ENCODE measurements around the gene PIN4.
"Not testable (repeated sequence)": the region's sequence is repeated elsewhere in the genome, so short reads cannot be mapped to it uniquely, and the experiment has no call there.

PIN4 gene

DNA sequence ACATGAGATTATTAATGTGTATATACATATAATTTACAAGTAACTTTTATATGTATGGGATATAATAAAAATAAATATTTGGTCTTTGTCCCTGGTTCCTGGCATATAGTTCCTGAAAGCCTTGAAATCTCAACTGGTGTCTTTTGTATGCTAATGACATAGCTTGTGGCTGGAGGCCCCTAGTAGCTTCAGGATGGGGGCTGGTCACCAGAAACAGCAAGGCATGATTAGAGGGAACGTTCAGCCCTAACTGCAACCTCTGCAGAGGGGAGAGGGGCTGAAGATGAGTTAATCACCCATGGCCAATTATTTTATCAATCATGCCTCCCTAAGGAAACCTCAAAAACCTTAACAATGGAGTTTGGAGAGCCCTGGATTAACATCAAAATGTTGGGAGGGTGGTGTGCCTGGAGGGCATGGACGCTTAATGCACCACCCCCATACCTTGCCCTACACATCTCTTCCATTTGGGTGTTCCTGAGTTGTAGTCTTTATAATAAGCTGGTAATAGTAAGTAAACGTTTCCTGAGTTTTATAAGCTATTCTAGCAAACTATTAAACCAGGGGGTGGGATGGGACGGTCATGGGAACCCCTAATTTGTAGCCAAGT lies 21.3 kb downstream of the PIN4 start:
- no peak for DNase-seq (ENCODE audit: low read depth)

- no peak for DNase-seq (ENCODE audit: low read depth)
Observed at GRCh38 chrX:72203421-72203820, 21.9 kb downstream of the PIN4 start.

DNA sequence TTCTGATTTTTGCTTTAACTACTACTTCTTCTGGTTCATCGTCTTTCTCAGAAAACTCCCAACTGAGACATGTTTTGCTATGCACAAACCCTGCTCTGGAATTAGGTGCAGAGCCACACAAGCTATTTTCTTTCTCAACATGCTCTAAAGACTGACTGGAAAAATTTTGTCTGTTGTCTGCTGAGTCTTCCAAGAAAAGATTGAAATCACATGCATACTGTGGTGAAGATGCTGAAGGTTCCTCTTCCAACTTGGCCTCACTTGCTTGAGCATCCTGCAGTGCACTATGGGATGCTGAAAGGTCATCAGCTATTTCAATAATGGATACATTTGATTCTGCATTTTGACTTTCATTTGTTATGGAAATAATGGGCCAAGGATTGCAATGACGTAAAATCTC lies 24.1 kb downstream of the PIN4 start:
- DNase-seq (ENCODE audit: low read depth): no peak

- no peak for DNase-seq (ENCODE audit: low read depth)
Observed at GRCh38 chrX:72207366-72207765, 25.8 kb downstream of the PIN4 start.

DNA sequence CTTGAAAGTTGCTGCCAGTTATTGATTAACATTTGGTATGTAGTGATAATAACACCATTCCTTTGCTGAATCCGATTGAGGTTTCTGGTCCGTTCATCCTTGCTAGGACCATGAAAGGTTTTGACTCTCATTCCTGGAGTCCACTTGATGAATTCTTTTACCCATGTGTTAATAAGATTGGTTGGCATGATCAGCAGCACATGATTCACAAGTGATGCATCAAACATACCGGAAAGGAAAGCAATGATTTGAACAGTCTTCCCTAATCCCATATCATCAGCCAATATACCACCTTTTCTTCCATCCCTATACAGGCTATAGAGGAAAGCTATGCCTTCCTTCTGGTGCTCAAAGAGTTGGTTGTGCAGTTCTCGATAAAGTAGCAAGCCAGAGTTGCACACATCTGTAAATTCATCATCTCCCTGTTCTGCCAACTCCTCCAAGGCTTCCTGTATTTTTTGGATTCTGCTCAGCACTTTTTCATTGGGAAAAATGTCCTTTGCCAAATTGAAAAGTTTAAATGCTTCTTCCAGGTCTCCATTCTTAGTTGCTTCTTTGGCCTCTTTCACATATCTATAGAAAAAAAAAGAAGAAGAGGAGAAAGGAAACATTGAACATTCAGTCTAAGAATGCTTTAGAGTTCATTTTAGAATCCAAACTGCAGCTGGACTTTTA lies 26.7 kb downstream of the PIN4 start:
- no peak for DNase-seq (ENCODE audit: low read depth)

DNA sequence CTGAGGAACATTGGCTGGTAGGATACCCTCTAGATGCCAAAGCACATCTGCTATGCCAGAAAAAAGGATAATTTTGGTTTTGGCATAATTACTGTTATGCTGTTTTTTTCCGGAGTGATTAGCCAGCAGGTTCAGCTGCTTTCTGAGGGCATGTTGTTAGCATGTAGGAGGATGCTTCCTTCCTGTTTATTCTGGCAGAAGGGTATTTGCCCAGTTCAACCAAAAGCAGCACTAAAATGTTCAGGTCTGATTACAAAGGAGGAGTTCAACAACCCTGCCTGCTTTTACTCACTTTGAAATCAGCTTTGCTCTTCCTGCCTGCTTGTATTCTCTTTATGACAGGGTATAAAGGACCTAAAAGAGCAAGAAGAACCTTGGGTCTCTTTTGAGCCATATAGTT lies 35.4 kb downstream of the PIN4 start:
- DNase-seq (ENCODE audit: low read depth): no peak

- DNase-seq (ENCODE audit: low read depth): not testable (repeated sequence)
Observed at GRCh38 chrX:72220375-72220774, 38.8 kb downstream of the PIN4 start.

- no peak for DNase-seq (ENCODE audit: low read depth)
Observed at GRCh38 chrX:72230290-72230689, 48.7 kb downstream of the PIN4 start.

DNA sequence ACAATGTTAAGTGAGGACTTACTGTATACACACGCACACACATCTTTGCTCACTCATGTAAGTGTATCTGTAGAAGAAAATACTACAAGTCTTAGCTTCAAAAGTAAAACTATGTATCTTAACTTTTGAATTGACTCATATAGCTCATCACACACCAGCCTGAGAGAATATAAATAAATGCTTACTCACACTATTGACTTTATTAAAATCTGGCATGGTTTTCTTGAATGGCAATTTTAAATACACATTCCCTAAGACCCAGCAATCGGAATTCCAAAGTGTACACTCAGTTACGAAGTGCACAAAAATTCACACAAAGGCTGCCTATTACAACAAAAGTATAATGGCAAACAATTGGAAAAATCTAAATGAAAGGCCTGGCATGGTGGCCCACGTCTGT lies 55.3 kb downstream of the PIN4 start:
- DNase-seq (ENCODE audit: low read depth): no peak

GRCh38 chrX:72238183-72238582 lies 56.6 kb downstream of the PIN4 start:
- no peak for DNase-seq (ENCODE audit: low read depth)

DNA sequence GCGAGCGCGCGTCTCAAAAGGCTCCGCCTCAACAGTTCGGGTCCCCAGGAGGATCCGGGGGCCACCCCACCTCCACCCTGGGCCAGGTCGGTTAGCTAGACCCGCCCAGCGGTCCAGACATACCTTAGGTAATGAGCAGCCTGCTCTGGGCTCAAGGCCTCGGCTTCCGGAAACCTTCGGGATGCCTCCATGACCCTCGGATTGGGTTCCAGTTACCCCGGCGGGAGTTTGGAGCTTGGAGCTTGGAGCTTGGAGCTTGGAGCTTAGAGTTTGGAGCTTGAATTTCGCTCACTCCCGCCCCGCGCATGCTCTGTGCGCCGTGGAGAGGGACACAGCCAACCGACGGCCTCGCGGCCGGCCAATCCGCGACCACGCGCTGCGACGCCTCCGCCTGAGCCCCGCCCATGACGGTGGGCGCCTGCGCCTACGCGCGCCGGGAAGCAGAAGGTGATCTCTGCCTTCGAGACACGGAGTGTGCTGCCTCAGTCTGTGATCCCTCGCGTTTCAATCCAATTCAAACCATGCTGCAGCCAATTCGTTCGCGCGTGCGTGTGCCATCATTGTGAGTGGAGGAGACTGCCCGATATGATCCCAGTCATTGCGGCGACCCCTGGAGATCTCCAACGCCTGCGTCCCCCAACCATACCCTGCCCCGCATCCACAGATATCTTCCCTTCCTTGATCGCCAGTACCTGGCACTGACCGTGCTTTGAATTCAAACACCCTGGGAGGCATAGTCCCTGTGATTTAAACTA lies 57.3 kb downstream of the PIN4 start, which contains the start of gene ERCC6L:
TSS of gene ERCC6L (minus strand) at position 307 of the 755 bp plus-strand sequence. CDS start at position 191, 116 bp downstream.
- DNase-seq (ENCODE audit: low read depth): peak; percentile 76

- no peak for DNase-seq (ENCODE audit: low read depth)
Observed at GRCh38 chrX:72240976-72241375, 59.4 kb downstream of the PIN4 start.

GRCh38 chrX:72243472-72243871 lies 61.9 kb downstream of the PIN4 start:
- DNase-seq (ENCODE audit: low read depth): no peak

DNA sequence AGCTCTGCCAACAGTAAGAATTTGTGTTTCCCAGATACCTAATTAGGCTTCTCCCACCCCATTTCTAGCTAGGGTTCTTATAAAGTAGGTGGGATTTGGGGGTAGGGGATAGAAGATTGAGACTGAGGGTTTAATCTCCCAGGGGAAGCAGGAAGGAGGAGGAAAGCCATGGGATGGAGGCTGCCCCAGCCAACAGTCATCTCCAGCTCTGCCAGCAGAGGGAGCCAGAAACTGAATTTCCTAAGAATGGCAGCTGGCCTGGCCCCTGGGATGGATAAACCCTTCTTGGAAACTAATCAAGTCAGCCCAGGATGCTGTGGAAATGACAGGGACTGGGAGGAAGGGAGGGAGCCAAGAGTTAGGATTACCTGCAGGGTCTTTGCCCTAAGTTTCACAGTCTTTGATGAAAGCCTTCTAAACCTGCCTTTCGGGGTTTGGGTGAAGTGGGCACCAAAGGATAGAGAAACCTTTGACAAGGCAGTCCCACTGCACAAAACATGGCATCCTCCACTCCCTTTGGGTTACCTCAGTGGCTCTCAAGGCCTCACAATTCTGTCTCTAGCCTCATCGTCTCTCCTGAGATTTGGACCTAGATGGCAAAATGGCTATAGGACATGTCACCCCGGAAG lies 64.0 kb downstream of the PIN4 start:
- peak; percentile 10 for DNase-seq (ENCODE audit: low read depth)

GRCh38 chrX:72247206-72247942 lies 65.8 kb downstream of the PIN4 start:
- DNase-seq (ENCODE audit: low read depth): no peak
